ENCODE results near the gene RANGAP1. TPM values are rescaled to one million over a fixed set of nuclear protein-coding genes. Genes with fewer than 3 reads are reported as not detected.

RANGAP1 gene
- total and polyA plus RNA-seq, 10 donors: 26.8 to 53.4 (median 43.7) TPM

DNA sequence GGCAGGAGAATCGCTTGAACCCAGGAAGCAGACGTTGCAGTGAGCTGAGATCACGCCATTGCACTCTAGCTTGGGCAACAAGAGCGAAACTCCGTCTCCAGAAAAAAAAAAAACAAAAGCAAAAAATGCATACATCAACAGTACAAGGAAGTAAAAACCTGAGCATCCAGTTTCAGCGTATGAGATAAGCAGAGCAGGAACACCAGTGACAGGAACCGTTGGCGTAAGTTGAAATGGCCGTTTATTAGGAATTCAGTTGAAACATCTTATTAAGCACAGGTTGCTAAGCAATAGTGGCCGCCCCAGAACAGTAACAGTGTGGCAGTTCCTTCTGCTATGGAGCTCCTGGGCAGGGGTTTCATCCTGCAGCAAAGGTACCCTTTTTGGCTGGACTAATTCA, 84.8 kb downstream of the RANGAP1 start:
- intact Hi-C loops (cut with DNase I; ENCODE audit: low total_unique reads): no loop called here
- DNase-seq: no peak
- TF ChIP-seq, protein P1, sequence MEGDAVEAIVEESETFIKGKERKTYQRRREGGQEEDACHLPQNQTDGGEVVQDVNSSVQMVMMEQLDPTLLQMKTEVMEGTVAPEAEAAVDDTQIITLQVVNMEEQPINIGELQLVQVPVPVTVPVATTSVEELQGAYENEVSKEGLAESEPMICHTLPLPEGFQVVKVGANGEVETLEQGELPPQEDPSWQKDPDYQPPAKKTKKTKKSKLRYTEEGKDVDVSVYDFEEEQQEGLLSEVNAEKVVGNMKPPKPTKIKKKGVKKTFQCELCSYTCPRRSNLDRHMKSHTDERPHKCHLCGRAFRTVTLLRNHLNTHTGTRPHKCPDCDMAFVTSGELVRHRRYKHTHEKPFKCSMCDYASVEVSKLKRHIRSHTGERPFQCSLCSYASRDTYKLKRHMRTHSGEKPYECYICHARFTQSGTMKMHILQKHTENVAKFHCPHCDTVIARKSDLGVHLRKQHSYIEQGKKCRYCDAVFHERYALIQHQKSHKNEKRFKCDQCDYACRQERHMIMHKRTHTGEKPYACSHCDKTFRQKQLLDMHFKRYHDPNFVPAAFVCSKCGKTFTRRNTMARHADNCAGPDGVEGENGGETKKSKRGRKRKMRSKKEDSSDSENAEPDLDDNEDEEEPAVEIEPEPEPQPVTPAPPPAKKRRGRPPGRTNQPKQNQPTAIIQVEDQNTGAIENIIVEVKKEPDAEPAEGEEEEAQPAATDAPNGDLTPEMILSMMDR (IDR thresholded peaks at IDR 0.05 in 8 of 11, conservative IDR thresholded peaks at IDR 0.05 in 3 of 11): no peak
- TF ChIP-seq POLR2A (IDR thresholded peaks at IDR 0.05): no peak
- TF ChIP-seq POLR2AphosphoS5 (IDR thresholded peaks at IDR 0.05): no peak

DNA sequence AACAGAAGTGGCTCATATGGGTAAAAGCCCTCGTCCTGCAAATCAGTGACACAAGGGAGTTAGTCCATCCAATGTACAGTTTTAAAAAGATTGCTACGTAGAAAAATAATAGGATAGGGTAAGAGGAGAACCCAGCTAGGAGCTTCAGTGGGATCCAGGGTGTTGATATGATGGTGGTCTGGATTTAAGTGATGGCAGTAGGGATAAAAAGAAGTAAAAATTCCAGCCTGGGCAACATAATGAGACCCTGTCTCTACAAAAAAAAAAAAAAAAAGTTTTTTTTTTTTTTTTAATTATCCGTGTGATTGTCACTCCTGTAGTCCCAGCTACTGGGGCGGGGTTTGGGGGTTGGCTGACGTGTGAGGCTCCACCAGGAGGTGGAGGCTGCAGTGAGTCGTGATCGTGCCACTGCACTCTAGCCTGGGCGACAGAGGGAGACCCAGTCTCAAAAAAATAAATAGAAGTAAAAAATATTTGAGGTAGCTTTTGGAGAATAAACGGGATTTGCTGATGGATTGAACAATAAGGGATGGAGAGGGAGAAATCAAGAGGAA, 87.9 kb downstream of the RANGAP1 start:
- no peaks in the 10 kb centered on the region for H3K9me3 ChIP-seq
- H3K4me3 ChIP-seq: peak overlapping the region; percentile 47 to 100 (median 96)
- DNase-seq: no peak
- intact Hi-C loops (cut with DNase I; ENCODE audit: low total_unique reads): no loop called here
- TF ChIP-seq, protein P1 (IDR thresholded peaks at IDR 0.05 in 8 of 11, conservative IDR thresholded peaks at IDR 0.05 in 3 of 11): peak in 1 of 11 experiments; percentile 30
- TF ChIP-seq POLR2A (IDR thresholded peaks at IDR 0.05) (no peak), POLR2AphosphoS5 (IDR thresholded peaks at IDR 0.05) (no peak)
- no peaks in the 10 kb centered on the region for H3K36me3 ChIP-seq
- whole genome bisulfite sequencing, 5 donors: 1 to 6% (median 3%) methylated on average over 9 of the region's 9 CpGs
- peaks cover 0 to 18% (median 0%) of the 10 kb centered on the region in 7 donors for H3K27me3 ChIP-seq (replicated peaks in 1 of 7)
- H3K27ac ChIP-seq: peak overlapping the region in 4 of 8 donors; percentile 39 to 65 (median 42)
- peaks cover 6 to 27% (median 20%) of the 10 kb centered on the region in 6 donors for H3K4me1 ChIP-seq

More for the DNA sequence above, 84.8 kb downstream of the RANGAP1 start:
- no peak overlapping the region for H3K4me3 ChIP-seq
- no peaks in the 10 kb centered on the region for H3K9me3 ChIP-seq
- 34 to 60% (median 52%) methylated on average over 10 of the region's 10 CpGs for WGBS, 5 donors
- H3K36me3 ChIP-seq: no peaks in the 10 kb centered on the region
- H3K27ac ChIP-seq: no peak overlapping the region
- peaks cover 12 to 41% (median 31%) of the 10 kb centered on the region in 6 donors for H3K4me1 ChIP-seq
- peaks cover 0 to 18% (median 0%) of the 10 kb centered on the region in 7 donors for H3K27me3 ChIP-seq (replicated peaks in 1 of 7)

DNA sequence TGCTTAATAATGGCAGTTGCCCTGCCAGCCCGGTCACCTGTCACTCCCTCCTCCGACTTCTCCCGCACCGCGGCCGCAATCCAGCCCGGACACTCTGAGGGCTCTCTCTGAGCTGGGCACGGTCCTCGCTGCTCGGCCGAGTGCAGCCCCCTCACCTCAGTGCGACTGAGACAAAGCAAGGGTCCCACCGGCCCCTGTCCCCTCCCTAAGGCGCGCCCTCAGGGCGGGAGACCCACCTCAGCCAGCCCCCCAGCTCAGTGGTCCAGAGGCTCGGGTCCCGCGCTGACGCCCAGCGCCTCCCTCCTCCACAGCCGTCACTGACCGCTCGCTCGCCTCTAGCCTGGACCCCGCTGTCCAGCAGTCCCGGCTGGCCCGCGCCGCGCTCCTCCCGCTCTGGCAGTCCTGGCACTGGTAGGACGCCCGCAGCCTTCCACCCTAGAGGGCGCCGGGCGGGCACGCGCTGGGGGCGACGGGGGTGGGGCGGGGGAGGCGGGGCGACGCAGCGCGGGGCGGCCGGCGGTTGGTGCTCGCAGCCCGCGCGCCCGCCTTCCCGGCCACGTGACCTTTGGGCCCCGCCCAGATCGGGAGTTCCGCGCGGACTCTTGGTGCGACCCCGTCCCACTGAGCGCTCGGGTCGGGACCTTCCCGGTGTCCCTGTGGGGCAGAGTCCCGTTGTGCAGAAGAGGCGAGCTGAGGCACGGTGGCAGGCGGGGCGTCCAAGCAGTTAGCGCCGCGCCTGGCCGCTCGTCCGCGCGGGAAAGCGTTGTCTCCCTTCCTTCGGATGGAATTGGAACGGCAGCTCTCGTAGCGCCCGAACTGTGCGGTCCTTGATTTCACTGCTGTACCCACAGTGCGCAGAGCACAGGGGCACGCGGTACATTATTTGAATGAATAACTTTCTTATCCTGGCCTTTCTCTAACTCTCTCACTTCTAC, 88.7 kb downstream of the RANGAP1 start:
- peak overlapping the region in 4 of 8 donors; percentile 39 to 65 (median 42) for H3K27ac ChIP-seq
- H3K4me3 ChIP-seq: peak overlapping the region; percentile 47 to 100 (median 96)
- TF ChIP-seq POLR2AphosphoS5 (IDR thresholded peaks at IDR 0.05) (peak in 2 of 3 donors; percentile 69 to 72), POLR2A (IDR thresholded peaks at IDR 0.05) (no peak)
- TF ChIP-seq, protein P1 (IDR thresholded peaks at IDR 0.05 in 8 of 11, conservative IDR thresholded peaks at IDR 0.05 in 3 of 11): peak in 5 of 11 experiments; percentile 12 to 39 (median 21)
- no peaks in the 10 kb centered on the region for H3K9me3 ChIP-seq
- no peaks in the 10 kb centered on the region for H3K36me3 ChIP-seq
- peak; percentile 94 for DNase-seq
- peaks cover 6 to 27% (median 20%) of the 10 kb centered on the region in 6 donors for H3K4me1 ChIP-seq
- intact Hi-C loops (cut with DNase I; ENCODE audit: low total_unique reads): no loop called here
- 0 to 2% (median 1%) methylated on average over 55 to 91 of the region's 91 CpGs for WGBS, 5 donors
- H3K27me3 ChIP-seq (replicated peaks in 1 of 7): peaks cover 0 to 17% (median 0%) of the 10 kb centered on the region in 7 donors

Small RNAs within 50 kb of the gene (microRNA-seq; reads per million reads assigned to microRNA genes)
- gene MIR6889: 0 to 0.36 (median 0.28) reads per million in 3 donors

Small RNAs within 50 kb of the gene (small RNA-seq; reads per million reads assigned to genes)
- 0 reads per million in 4 donors for gene MIR6889

Other genes with a start within 250 kb of the RANGAP1 start
- gene EP300, start 193.6 kb downstream of the RANGAP1 start, total RNA-seq: 100 to 1,000 TPM in 6 of 7 donors, 10 to 100 TPM in 1; 93.4 to 196 (median 124) TPM
- 10 to 100 TPM in 1 of 3 donors, 1 to 10 TPM in 2; 3.9 to 16.0 (median 4.9) TPM for gene EP300, start 193.6 kb downstream of the RANGAP1 start, polyA plus RNA-seq
- gene L3MBTL2, start 80.9 kb downstream of the RANGAP1 start, total RNA-seq: 10 to 100 TPM; 15.7 to 33.8 (median 26.5) TPM
- gene L3MBTL2, start 80.9 kb downstream of the RANGAP1 start, polyA plus RNA-seq: 10 to 100 TPM; 11.4 to 18.2 (median 12.6) TPM
- 1 to 10 TPM in 4 of 7 donors, under 1 TPM in 2, not detected in 1; 0.40 to 2.2 (median 1.2) TPM for gene CHADL, start 45.3 kb downstream of the RANGAP1 start, total RNA-seq
- 1 to 10 TPM in 1 of 3 donors, under 1 TPM in 2; 0.89 to 1.3 (median 0.96) TPM for gene CHADL, start 45.3 kb downstream of the RANGAP1 start, polyA plus RNA-seq
- gene ZC3H7B, start 15.3 kb upstream of the RANGAP1 start, total RNA-seq: 10 to 100 TPM; 38.7 to 59.1 (median 53.7) TPM
- 10 to 100 TPM; 10.5 to 34.2 (median 11.8) TPM for gene ZC3H7B, start 15.3 kb upstream of the RANGAP1 start, polyA plus RNA-seq
- gene TEF, start 95.8 kb upstream of the RANGAP1 start, total RNA-seq: 10 to 100 TPM in 6 of 7 donors, 1 to 10 TPM in 1; 7.6 to 29.9 (median 13.6) TPM
- 1 to 10 TPM; 2.2 to 7.6 (median 3.0) TPM for gene TEF, start 95.8 kb upstream of the RANGAP1 start, polyA plus RNA-seq
- 10 to 100 TPM; 30.9 to 52.4 (median 44.8) TPM for gene TOB2, start 160.6 kb upstream of the RANGAP1 start, total RNA-seq
- gene TOB2, start 160.6 kb upstream of the RANGAP1 start, polyA plus RNA-seq: 10 to 100 TPM in 1 of 3 donors, 1 to 10 TPM in 2; 7.5 to 17.1 (median 8.9) TPM
- 10 to 100 TPM; 29.6 to 41.2 (median 34.7) TPM for gene PHF5A, start 182.5 kb upstream of the RANGAP1 start, total RNA-seq
- gene PHF5A, start 182.5 kb upstream of the RANGAP1 start, polyA plus RNA-seq: 10 to 100 TPM; 35.3 to 67.5 (median 50.3) TPM
- gene ACO2, start 182.9 kb upstream of the RANGAP1 start, total RNA-seq: 10 to 100 TPM; 51.7 to 82.0 (median 76.2) TPM
- gene ACO2, start 182.9 kb upstream of the RANGAP1 start, polyA plus RNA-seq: 10 to 100 TPM; 21.4 to 31.7 (median 25.5) TPM

Measured in spleen (tissue), 11 donors.